K562 treated with DMSO at 1 percent for 12 hours (cell line): ENCODE measurements around the gene GRIK1. TPM values are rescaled to one million over a fixed set of nuclear protein-coding genes. Genes with fewer than 3 reads are reported as not detected.

ENCODE experiments used
- total RNA-seq: library from RNA; unstranded; fragments of 300-600 nt; gene quantifications from 2 replicates; pipeline ENCODE4 v1.2.3, GENCODE V29; 2022; ENCODE audit not compliant: insufficient read depth

The GRIK1 gene
- total RNA-seq: 0.49 and 0.57 TPM in 2 replicates

DNA sequence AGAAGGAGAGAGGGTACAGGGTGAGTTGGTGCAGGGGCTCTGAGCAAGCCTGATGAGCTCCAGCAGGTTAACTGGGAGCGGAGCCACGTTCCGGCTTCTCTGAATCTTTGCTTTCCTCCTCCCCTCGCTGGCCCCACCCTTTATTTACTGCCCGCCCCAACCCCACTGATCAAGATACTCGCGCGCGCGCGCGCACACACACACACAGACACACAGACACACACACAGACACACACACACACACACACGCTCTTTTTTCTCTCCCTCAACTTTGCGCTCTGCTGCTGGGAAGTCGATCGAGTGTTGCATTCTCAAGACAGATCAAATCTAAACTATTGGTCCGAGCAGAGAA is at the start of gene GRIK1:
Gene GRIK1, minus strand, starts transcription at position 73 of the 352 bp plus-strand sequence.

Other genes starting within 250 kb of the GRIK1 start
- not detected in 2 replicates for gene CLDN17, start 226.8 kb upstream of the GRIK1 start, total RNA-seq